ENCODE measurements around the gene ADD3.

The ADD3 gene

DNA sequence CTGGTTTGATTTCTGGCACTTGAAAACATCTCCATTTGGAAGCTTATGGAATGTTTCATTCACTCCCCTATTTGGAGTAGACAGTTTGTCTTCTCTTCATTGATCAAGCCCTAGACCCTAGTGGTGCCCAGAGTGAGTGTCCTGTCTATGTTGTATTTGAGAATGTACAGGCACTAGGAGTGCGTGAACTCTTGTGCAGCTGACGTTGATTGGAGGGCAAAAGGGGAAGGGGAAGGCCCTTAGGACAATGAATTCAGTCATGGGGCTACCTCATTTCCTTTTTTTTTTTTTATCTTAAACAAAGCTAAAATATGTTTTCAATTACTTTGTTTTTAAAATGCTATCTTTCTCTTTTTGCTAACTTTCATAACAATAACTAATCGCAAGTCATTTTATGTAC is 66.5 kb downstream of the ADD3 start:
- DNase-seq, result no peak

DNA sequence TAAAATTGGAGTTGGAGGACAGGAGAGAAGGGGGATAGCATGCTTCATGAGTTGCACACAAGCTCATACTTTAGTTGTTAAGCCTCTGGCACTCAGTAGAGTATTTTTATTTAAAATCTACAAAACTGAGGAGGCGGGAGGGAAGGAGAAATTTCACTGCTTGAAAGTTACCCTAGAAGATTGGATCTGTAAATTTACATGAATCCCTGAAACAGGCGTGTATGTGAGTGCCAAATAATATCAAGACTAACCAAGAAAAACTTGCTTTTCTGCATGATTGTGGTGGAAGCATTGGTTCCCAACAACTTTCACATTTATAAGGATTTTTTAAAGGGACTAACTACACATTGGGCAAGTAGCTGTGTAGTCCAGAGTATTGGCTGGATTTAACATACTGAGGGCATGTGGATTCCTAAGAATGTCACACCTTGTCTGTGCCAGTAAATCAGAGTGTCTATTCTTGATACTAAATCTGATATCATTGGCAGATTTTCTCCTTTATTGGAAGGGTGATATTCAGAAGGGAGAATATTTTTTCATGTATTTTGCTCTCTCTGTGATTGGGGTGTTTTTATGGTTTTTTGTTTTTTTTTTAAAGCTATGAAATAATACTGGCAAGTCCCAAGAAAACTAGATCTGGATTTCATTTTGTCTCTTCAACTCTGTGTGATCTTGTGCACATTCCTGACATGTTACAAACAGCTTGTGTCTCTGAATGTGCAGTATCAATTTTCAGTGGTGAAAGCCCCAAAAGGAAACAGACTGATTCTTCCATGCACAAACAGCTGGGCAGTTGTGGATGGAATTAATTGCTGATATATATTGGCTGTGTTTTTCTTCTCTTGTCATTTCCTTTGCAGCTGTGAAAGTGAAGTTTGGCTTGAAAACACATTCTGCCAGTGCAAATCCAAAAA is 67.2 kb downstream of the ADD3 start:
- DNase-seq, result no peak

DNA sequence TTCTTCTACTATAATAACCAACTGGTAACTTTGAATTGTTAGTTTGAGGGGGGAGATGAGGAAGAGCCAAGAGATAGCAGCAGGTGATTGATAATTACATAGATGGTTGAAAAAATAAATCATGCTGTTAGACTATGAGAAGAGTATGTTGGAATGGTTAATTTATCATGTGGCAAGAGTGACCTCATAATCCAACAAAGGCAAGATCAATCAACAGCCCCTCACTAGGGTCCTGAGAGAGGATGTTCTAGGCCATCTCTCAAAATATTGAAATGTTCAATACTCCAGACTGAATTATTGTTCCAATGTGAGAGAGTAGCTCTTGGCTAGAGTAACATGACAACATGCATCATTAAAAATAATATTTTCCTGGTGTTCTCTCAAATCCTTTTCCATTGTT is 67.9 kb downstream of the ADD3 start:
- no peak for DNase-seq

- DNase-seq, result peak in 1 of 2 experiments; percentile 54
Observed at GRCh38 chr10:110076559-110077318, 69.0 kb downstream of the ADD3 start.

- DNase-seq, result no peak
Observed at GRCh38 chr10:110077436-110078130, 69.8 kb downstream of the ADD3 start.

DNA sequence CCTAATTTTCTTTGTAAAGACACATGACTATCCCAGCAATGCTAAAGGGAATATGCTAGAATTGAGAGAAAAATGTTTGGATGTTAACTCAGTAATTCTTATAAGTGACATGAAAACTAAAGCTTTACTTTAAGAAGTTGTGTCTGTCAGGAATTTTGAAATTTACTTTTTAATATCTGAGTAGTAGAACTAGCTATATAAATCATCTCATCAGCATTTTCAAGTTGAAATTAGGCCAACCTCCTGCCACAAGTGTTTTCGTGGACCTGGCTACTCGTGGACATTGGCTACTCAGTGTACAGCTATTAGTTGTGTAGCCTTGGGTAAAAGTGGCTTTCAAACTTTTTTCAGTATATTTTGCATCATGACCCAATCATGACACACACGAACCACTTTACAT is 70.5 kb downstream of the ADD3 start:
- DNase-seq, result no peak

GRCh38 chr10:110081911-110082310 is 74.1 kb downstream of the ADD3 start:
- DNase-seq, result no peak

GRCh38 chr10:110083884-110084283 is 76.1 kb downstream of the ADD3 start:
- no peak for DNase-seq

GRCh38 chr10:110087682-110088081 is 79.9 kb downstream of the ADD3 start:
- DNase-seq, result no peak

DNA sequence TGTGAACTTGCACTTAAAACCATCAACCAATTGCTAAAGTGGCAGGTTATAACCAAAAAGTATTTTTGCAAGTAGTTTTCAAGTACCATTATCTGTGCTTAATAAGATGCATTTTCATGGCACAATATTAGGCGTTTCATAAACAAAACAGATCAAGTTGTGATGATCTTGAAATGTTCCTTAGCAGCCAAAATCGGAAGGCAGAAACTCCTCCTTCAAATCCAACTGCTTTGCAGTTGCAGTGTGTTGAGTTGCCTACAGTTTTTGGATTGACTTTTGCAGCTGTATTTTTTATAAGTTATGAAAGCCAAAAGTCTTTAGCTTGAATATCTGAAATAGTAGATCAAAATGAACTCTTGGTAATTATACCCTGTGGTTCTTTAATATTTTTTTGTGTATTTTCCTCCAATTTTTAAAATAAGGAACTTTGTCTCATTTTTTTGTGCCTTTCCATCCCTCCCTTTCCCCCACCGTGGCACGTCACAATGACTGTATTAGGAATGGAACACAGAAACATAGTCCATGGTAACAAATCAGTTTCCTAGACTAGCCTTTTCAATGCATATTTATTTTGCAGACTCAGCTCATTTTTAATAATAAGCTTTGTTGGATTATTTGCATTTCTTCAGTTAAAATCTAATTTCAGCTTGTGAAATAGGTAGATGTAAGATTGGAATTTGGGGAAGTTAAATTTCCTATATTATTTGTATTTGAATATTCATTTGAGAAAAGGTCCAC is 80.8 kb downstream of the ADD3 start:
- DNase-seq, result no peak

DNA sequence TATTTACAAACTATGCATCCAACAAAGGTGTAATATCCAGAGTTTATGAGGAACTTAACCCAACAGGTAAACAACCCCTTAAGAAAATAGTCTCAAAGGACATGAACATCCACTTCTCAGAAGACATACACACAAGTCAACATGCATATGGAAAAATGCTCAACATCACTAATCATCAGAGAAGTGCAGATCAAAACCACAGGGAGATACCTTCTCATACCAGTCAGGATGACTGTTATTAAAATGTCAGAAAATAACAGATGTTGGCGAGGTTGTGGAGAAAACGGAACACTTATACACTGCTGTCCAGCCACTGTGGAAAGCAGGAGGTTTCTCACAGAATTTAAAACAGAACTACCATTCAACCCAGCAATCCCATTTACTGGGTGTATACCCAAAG is 84.0 kb downstream of the ADD3 start:
- DNase-seq, result no peak

DNA sequence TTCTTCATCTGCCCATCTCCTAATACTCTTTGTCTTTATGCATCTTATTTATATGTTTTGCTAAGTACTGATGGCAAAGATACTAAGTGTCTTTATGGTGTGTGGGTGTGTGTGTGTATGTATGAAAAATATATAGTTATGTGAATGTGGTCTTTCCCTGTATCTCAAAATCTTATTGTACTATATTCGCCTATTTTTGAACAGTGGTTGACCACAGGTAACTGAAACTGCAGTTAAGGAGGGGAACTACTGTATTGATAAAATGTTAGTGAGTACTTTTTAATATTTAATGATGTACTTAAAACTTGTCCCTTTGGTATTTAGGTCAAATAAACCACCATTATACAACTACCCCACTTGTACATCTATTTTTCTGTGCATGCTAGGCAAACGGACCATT is 85.9 kb downstream of the ADD3 start:
- no peak for DNase-seq

DNA sequence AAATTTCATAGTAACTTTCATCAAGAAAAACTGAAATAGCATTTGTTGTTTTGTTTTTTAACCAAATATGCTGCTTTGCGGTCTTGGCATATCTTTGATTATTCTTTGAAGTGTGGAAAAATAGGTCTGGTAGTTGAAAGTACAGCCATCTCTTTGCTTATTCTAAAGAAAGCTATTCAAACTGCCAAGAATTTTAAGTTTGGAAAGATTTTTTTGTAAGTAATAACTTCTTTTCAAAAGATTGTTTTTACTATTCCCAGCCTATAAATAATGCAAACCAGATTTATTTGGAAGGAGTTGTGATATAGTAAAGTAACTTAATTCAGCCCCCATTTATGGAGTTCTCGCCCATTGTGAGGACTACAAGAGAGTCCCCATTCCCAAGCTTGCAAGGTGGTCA is 87.0 kb downstream of the ADD3 start:
- DNase-seq, result no peak

DNA sequence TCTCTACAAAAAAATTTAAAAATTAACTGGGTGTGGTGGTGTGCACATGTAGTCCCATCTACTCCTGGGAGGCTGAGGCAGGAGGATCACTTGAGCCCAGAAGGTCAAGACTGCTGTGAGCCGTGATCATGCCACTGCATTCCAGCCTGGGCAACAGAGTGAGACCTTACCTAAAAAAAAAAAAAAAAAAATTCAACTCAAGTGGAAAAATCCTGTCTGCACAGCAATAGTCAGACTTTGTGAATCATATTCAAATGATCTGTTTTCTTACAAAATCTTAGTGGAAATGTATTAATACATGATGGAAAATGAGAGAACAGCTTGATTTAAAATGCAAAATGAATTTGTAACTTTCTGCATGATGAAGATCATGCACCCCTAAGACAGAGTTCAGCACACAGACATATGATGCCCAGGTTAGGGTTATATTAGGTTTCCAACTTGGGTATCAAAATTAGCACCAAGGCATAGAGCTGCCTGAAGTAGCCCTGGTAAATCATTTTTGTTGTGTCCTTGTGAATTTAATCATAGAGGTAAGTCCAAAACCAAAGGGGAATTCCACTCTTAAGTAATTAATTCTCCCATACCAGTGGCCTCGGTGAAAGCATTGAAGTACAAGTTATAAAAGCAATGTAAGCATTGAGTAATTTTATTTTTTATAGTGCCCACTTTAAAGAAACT is 93.8 kb downstream of the ADD3 start:
- DNase-seq, result no peak

DNA sequence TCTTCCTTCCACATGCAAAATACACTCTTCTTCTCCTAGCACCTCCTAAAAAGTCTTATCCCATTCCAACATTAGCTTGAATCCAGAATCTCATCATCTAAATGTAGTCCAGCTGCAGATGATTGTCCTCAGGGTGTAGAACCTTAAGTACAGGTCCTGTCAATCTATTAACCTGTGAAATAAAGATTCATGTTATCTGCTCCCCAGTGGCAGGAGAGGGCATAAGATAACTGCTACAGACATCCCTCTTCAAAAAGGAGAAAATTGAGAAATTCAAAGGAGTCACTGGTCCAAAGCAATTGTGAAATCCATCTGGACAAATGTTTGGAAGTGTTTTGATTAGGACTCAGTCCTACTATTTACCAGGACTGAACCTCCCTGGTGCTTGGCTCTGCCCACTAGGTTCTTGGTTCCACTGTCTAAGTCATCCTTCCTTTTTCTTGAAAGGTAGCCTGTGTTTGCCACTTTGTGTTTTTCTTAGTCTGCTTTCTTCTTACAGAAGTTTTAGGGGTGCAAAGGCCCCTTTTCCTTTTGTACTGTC is 96.2 kb downstream of the ADD3 start:
- no peak for DNase-seq

DNA sequence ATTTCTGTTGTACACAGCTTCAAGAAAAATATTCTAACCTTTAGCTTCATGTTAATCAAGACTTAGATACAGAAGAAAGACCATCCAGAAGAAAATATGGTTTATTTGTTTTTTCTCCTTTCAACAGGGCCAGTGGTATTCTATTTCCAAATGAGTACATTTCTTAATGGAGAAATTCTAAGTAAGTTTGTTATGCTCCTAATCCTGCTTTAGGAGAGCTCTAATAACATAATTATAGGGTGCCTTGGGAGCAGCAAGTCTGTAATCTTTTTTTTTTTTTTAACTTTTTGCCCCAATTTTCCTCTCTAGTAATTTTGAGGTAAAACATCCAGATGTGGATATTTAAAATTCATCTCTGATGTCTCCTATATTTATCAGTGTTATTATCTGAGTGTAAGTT is 98.1 kb downstream of the ADD3 start:
- no peak for DNase-seq

GRCh38 chr10:110107430-110107829 is 99.6 kb downstream of the ADD3 start:
- no peak for DNase-seq

- DNase-seq, result no peak
Observed at GRCh38 chr10:110107887-110108286, 100.1 kb downstream of the ADD3 start.

DNA sequence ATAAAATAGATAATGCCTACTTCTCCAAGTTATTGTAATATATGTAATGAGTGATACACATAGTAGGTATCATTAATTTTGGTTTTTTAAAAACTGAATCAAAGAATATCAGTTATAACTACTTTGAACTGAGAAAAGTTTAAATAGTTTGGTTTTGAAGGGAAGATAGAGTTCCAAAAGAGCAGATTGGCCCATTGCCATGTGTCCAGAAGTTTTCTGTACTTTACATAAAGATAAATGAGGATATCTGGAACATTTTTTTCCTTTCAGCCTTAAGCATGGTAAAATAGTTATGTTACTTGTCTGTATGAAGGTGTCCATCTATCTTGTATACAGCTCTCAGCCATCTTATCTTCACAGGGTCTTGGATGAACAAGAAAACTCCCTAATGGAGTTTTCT is 101.7 kb downstream of the ADD3 start:
- DNase-seq, result no peak

DNA sequence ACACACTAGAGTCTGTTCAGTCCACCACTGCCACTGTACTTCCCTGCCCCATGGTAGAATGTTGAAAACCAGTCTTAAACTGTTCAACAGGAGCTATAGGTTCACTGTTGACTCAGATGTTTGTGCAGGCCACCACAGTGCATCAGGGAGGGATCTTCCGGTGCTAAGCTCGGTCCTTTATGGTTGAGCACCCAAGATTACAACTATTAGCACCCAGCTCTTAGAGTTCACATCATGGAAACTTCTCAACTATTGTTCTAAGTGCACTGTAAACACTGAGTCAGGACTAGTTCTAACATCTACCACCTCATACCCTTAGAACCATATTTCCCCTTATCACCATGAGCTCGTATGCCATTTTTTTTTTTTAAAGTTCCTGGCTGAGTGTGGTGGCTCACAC is 102.6 kb downstream of the ADD3 start:
- no peak for DNase-seq

DNA sequence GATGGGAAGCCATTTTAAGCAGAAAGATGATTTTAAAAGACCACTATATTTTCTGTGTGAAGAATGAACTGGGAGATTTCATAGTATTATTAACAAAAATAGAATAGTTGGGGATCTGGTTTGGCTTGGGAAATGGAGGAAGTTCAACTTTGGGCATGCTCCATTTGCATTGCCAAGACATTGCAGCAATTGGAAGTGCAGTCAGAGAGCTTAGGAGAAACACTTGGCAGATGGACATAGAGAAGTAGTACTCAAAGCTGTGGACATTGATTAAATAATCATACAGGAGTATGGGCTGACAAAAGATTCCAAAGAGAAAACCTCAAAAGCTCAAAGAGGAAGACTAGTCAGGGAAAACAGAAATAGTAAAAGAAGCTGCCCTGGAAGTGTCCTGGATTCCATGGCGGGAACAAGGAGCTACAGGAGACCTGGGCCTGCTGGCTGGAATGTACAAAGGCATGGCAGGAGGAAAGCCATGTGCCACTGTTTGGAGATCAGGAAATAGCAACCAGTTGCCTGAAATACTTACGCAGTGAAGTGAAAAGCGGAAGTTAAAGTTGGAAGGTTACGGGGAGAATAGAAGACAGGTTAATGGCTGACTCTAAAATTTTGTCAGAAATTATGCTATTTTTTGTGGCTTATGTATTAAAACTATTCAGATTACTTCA is 106.0 kb downstream of the ADD3 start:
- no peak for DNase-seq
